Measurements from ENCODE around the gene GRIN3B. TPM values are rescaled to one million over a fixed set of nuclear protein-coding genes. Genes with fewer than 3 reads are reported as not detected.

GRIN3B gene
- total RNA-seq, 2 donors from 2014 or later = not detected

GRCh38 chr19:964116-964520, 36.1 kb upstream of the GRIN3B start:
- H3K27me3 ChIP-seq = no peaks in the 10 kb centered on the region
- TF ChIP-seq CTCF (IDR thresholded peaks at IDR 0.05) = no peak
- DNase-seq = no peak
- H3K4me3 ChIP-seq = no peak overlapping the region
- intact Hi-C loops (cut with DNase I) = no loop called here
- H3K36me3 ChIP-seq = no peaks in the 10 kb centered on the region
- no peaks in the 10 kb centered on the region for H3K4me1 ChIP-seq
- no peak overlapping the region for H3K27ac ChIP-seq
- no peaks in the 10 kb centered on the region for H3K9me3 ChIP-seq
- H3K9ac ChIP-seq (ENCODE audit: low read depth in 2 of 2, low read length in 2 of 2) = no peak overlapping the region

- no peak for TF ChIP-seq CTCF (IDR thresholded peaks at IDR 0.05)
- Histone ChIP-seq H3K9ac (ENCODE audit: low read depth in 2 of 2, low read length in 2 of 2) (no peak overlapping the region), H3K36me3 (no peaks in the 10 kb centered on the region), H3K4me1 (no peaks in the 10 kb centered on the region), H3K9me3 (no peaks in the 10 kb centered on the region), H3K4me3 (no peak overlapping the region), H3K27me3 (no peaks in the 10 kb centered on the region), H3K27ac (no peak overlapping the region)
- no peak for DNase-seq
- intact Hi-C loops (cut with DNase I) = no loop called here
Measured at GRCh38 chr19:964761-965694, 35.2 kb upstream of the GRIN3B start.

GRCh38 chr19:966485-967088, 33.6 kb upstream of the GRIN3B start:
- Histone ChIP-seq H3K4me1 (no peaks in the 10 kb centered on the region), H3K27ac (no peak overlapping the region), H3K27me3 (no peaks in the 10 kb centered on the region), H3K9ac (ENCODE audit: low read depth in 2 of 2, low read length in 2 of 2) (no peak overlapping the region), H3K4me3 (no peak overlapping the region), H3K9me3 (no peaks in the 10 kb centered on the region), H3K36me3 (no peaks in the 10 kb centered on the region)
- no peak for TF ChIP-seq CTCF (IDR thresholded peaks at IDR 0.05)
- intact Hi-C loops (cut with DNase I) = no loop called here
- DNase-seq = no peak

GRCh38 chr19:970695-971094, 29.5 kb upstream of the GRIN3B start:
- no peaks in the 10 kb centered on the region for H3K27me3 ChIP-seq
- no peak overlapping the region for H3K27ac ChIP-seq
- no peaks in the 10 kb centered on the region for H3K4me1 ChIP-seq
- H3K4me3 ChIP-seq = no peak overlapping the region
- H3K9me3 ChIP-seq = no peaks in the 10 kb centered on the region
- H3K36me3 ChIP-seq = no peaks in the 10 kb centered on the region
- TF ChIP-seq CTCF (IDR thresholded peaks at IDR 0.05) = peak; percentile 18
- DNase-seq = no peak
- H3K9ac ChIP-seq (ENCODE audit: low read depth in 2 of 2, low read length in 2 of 2) = no peak overlapping the region
- intact Hi-C loops (cut with DNase I) = loop anchor here (10.0 kb wide), 1 partner anchor 196 kb away; no protein-coding TSS in a partner anchor

- intact Hi-C loops (cut with DNase I) = loop anchor here (10.0 kb wide), 1 partner anchor 197 kb away; no protein-coding TSS in a partner anchor
- no peaks in the 10 kb centered on the region for H3K36me3 ChIP-seq
- no peak for DNase-seq
- H3K4me1 ChIP-seq = no peaks in the 10 kb centered on the region
- H3K27ac ChIP-seq = no peak overlapping the region
- no peak for TF ChIP-seq CTCF (IDR thresholded peaks at IDR 0.05)
- H3K9me3 ChIP-seq = no peaks in the 10 kb centered on the region
- no peak overlapping the region for H3K4me3 ChIP-seq
- H3K9ac ChIP-seq (ENCODE audit: low read depth in 2 of 2, low read length in 2 of 2) = no peak overlapping the region
- no peaks in the 10 kb centered on the region for H3K27me3 ChIP-seq
Measured at GRCh38 chr19:971795-972194, 28.4 kb upstream of the GRIN3B start.

Data from colonic mucosa (tissue), 4 donors.